ENCODE measurements around the gene MIGA2.

The MIGA2 gene

GRCh38 chr9:129011170-129011569, 25.3 kb upstream of the MIGA2 start:
- no peak for DNase-seq

- DNase-seq: no peak
These were observed 24.7 kb upstream of the MIGA2 start for GRCh38 chr9:129011761-129012181.

- no peak for DNase-seq
These were observed 24.1 kb upstream of the MIGA2 start for GRCh38 chr9:129012343-129012742.

- DNase-seq: no peak
These were observed 23.5 kb upstream of the MIGA2 start for GRCh38 chr9:129012893-129013448.

- DNase-seq: no peak
These were observed 22.8 kb upstream of the MIGA2 start for GRCh38 chr9:129013674-129014073.

GRCh38 chr9:129014124-129014523, 22.3 kb upstream of the MIGA2 start:
- DNase-seq: no peak

- DNase-seq: no peak
These were observed 21.8 kb upstream of the MIGA2 start for GRCh38 chr9:129014608-129015007.

- DNase-seq: no peak
These were observed 15.3 kb upstream of the MIGA2 start for GRCh38 chr9:129021091-129021490.

- no peak for DNase-seq
These were observed 14.4 kb upstream of the MIGA2 start for GRCh38 chr9:129022037-129022436.

- DNase-seq: no peak
These were observed 13.2 kb upstream of the MIGA2 start for GRCh38 chr9:129023036-129023907.

- DNase-seq: no peak
These were observed 12.6 kb upstream of the MIGA2 start for GRCh38 chr9:129023908-129024233.

GRCh38 chr9:129026442-129027223, 9.8 kb upstream of the MIGA2 start:
- no peak for DNase-seq

GRCh38 chr9:129027224-129027684, 9.2 kb upstream of the MIGA2 start:
- DNase-seq: no peak

GRCh38 chr9:129027685-129028191, 8.7 kb upstream of the MIGA2 start:
- DNase-seq: no peak

- DNase-seq: peak; percentile 95
These were observed 8.0 kb upstream of the MIGA2 start, which contains the start of gene SH3GLB2 for GRCh38 chr9:129028192-129028966. Gene SH3GLB2, minus strand, starts transcription at chr9:129028331. Its CDS starts 177 bp downstream, at chr9:129028154.

- no peak for DNase-seq
These were observed 6.2 kb upstream of the MIGA2 start for GRCh38 chr9:129030191-129030590.

GRCh38 chr9:129031514-129031913, 4.9 kb upstream of the MIGA2 start:
- DNase-seq: no peak

- no peak for DNase-seq
These were observed 3.8 kb upstream of the MIGA2 start for GRCh38 chr9:129032541-129033159.

GRCh38 chr9:129033216-129033615, 3.2 kb upstream of the MIGA2 start:
- DNase-seq: no peak

- peak; percentile 40 for DNase-seq
These were observed 588 bp upstream of the MIGA2 start for GRCh38 chr9:129035838-129036237.

- no peak for DNase-seq
These were observed 719 bp downstream of the MIGA2 start for GRCh38 chr9:129036923-129037766.
